ENCODE results near the gene ITGA4.

The ITGA4 gene

DNA sequence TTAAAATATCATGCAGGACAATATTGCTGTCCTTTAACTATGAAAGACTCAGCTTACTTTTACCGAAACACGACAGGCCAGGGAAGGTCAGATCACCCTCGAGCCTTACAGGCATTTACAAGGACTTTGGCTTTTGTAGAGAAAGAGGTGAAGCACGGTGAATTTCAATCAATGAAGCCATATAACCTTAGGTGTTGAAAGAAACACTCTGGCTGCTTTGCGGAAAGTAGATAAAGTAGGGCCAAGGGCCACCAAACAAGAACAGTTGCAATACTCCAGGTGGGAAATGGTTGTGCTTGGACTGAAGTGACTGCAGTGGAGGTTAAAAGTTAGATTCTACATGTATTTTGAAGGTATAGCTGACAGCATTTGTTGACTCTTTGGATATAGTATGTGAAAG lies 119.2 kb downstream of the ITGA4 start:
- no peak for DNase-seq

- DNase-seq, result no peak
Observed at GRCh38 chr2:181578829-181579228, 121.6 kb downstream of the ITGA4 start.

GRCh38 chr2:181581534-181581933 lies 124.3 kb downstream of the ITGA4 start:
- no peak for DNase-seq

GRCh38 chr2:181585732-181586131 lies 128.5 kb downstream of the ITGA4 start:
- DNase-seq, result no peak

Measured in hippocampal formation (tissue), 2 donors.